Stimulated activated CD4-positive, alpha-beta T cell treated with anti-CD3 and anti-CD28 coated beads, Interleukin-4, amount 100 ng/mL, for 24 hours (primary cell): ENCODE results near the gene BPIFB1.

Source experiments
- DNase-seq: peaks from one replicate; pipeline ENCODE4 v3.0.0-alpha.2; 2020

The BPIFB1 gene

GRCh38 chr20:33328157-33329137, 45.4 kb downstream of the BPIFB1 start:
- no peak for DNase-seq

GRCh38 chr20:33332905-33333456, 50.0 kb downstream of the BPIFB1 start:
- no peak for DNase-seq

- no peak for DNase-seq
Measured at GRCh38 chr20:33333616-33334015, 50.6 kb downstream of the BPIFB1 start.

- DNase-seq = no peak
Measured at GRCh38 chr20:33334111-33334510, 51.1 kb downstream of the BPIFB1 start.

- DNase-seq = no peak
Measured at GRCh38 chr20:33336375-33336774, 53.4 kb downstream of the BPIFB1 start.

- DNase-seq = no peak
Measured at GRCh38 chr20:33337119-33337518, 54.1 kb downstream of the BPIFB1 start.

- DNase-seq = no peak
Measured at GRCh38 chr20:33337531-33338165, 54.6 kb downstream of the BPIFB1 start.

GRCh38 chr20:33338467-33339258, 55.6 kb downstream of the BPIFB1 start:
- DNase-seq = no peak

GRCh38 chr20:33339515-33340058, 56.6 kb downstream of the BPIFB1 start:
- DNase-seq = no peak

GRCh38 chr20:33343521-33343920, 60.5 kb downstream of the BPIFB1 start:
- DNase-seq = no peak

GRCh38 chr20:33345342-33345741, 62.3 kb downstream of the BPIFB1 start:
- DNase-seq = no peak

- DNase-seq = no peak
Measured at GRCh38 chr20:33348136-33348937, 65.3 kb downstream of the BPIFB1 start.

- no peak for DNase-seq
Measured at GRCh38 chr20:33349493-33349892, 66.5 kb downstream of the BPIFB1 start.

GRCh38 chr20:33351696-33352095, 68.7 kb downstream of the BPIFB1 start:
- no peak for DNase-seq

GRCh38 chr20:33352258-33353012, 69.4 kb downstream of the BPIFB1 start:
- no peak for DNase-seq

GRCh38 chr20:33353013-33353402, 70.0 kb downstream of the BPIFB1 start:
- DNase-seq = no peak
